Measurements from ENCODE around the gene RAB43.

GRCh38 chr3:129106866-129107565 is 14.6 kb downstream of the RAB43 start:
- TF ChIP-seq EP300 (IDR thresholded peaks at IDR 0.05) (no peak), CTCF (IDR thresholded peaks at IDR 0.05) (no peak), POLR2A (IDR thresholded peaks at IDR 0.05; ENCODE audit: low read depth) (no peak)
